ENCODE results near the gene CDH23. TPM values are rescaled to one million over a fixed set of nuclear protein-coding genes. Genes with fewer than 3 reads are reported as not detected.

The CDH23 gene
- total and polyA plus RNA-seq, 2 donors (not counting 1 experiment from before 2014, with no cell fraction given): 0.37 to 0.89 TPM

DNA sequence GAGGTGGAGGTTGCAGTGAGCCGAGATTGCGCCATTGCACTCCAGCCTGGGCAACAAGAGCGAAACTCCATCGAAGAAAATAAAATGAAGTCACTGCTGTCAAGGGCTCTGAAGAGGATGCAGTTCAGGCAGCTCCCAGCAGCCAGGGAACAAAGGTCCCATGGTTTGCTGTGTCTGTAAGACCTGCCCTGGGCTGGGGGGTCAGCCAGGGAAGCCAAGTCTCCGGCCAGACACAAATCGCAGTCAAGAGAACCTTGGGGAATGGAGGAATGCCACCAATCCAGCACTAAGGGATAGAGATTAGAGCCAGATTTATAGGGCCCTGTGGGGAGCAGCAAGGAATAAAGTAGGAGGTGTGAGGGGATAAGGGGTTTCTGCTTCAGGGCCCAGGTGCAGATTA, 405.5 kb downstream of the CDH23 start:
- ATAC-seq (ENCODE audit: low read depth) (no peak), DNase-seq (no peak)
- WGBS (ENCODE audit: insufficient coverage): over 99% methylated on average over 6 of the region's 6 CpGs
- ChIA-PET POLR2A (no interaction called here), CTCF (interaction anchor here (1.0 to 1.9 kb wide), 4 partner anchors 10 to 94 kb away, joined by 3 to 9 read pairs (median 6); partner anchors contain the start of gene VSIR)
- peaks cover 22% of the 10 kb centered on the region for H3K4me1 Mint-ChIP-seq
- Histone ChIP-seq H3K9ac (ENCODE audit: low read length) (no peak overlapping the region), H2AFZ (ENCODE audit: insufficient read depth, low read depth, low read length, poor library complexity, severe bottlenecking) (no peak overlapping the region), H4K20me1 (ENCODE audit: control insufficient read depth, insufficient read depth, low read length, poor library complexity, severe bottlenecking) (no peaks in the 10 kb centered on the region), H3K4me3 (ENCODE audit: control extremely low read depth in 1 of 5, extremely low read depth in 1 of 5, insufficient read depth in 1 of 5, low read depth in 2 of 5, low read length in 4 of 5) (no peak overlapping the region), H3K9me3 (ENCODE audit: control extremely low read depth in 1 of 3, control insufficient read depth in 2 of 3, insufficient read depth in 1 of 3, low read length in 2 of 3) (peaks cover 0 to 6% (median 0%) of the 10 kb centered on the region in 3 donors), H3K4me1 (ENCODE audit: control insufficient read depth in 2 of 2, insufficient read depth in 2 of 2, low read length in 2 of 2) (peaks cover 17 to 31% of the 10 kb centered on the region in 2 donors), H3K27ac (ENCODE audit: low read length in 2 of 2) (no peak overlapping the region), H3K27me3 (replicated peaks in 1 of 4; ENCODE audit: control extremely low read depth in 1 of 4, control insufficient read depth in 3 of 4, insufficient read depth in 4 of 4, low read length in 3 of 4) (no peaks in the 10 kb centered on the region), H3K36me3 (replicated peaks in 1 of 2; ENCODE audit: control extremely low read depth in 1 of 2, control insufficient read depth in 1 of 2, extremely low read depth in 1 of 2, insufficient read depth in 2 of 2, low read length in 1 of 2) (no peaks in the 10 kb centered on the region), H3K79me2 (ENCODE audit: control insufficient read depth, insufficient read depth, low read length) (no peaks in the 10 kb centered on the region), H3K4me2 (replicated peaks; ENCODE audit: low read depth, low read length, poor library complexity, severe bottlenecking) (no peak overlapping the region)
- no peaks in the 10 kb centered on the region for H3K27me3 Mint-ChIP-seq
- H3K27ac Mint-ChIP-seq: no peak overlapping the region
- no peak overlapping the region for H3K4me3 Mint-ChIP-seq
- intact Hi-C loops (cut with micrococcal nuclease): no loop called here
- no peak for TF ChIP-seq EZH2 (IDR thresholded peaks at IDR 0.05; ENCODE audit: borderline replicate concordance, insufficient read depth, low read depth, low read length, poor library complexity, severe bottlenecking)
- TF ChIP-seq, protein P1, sequence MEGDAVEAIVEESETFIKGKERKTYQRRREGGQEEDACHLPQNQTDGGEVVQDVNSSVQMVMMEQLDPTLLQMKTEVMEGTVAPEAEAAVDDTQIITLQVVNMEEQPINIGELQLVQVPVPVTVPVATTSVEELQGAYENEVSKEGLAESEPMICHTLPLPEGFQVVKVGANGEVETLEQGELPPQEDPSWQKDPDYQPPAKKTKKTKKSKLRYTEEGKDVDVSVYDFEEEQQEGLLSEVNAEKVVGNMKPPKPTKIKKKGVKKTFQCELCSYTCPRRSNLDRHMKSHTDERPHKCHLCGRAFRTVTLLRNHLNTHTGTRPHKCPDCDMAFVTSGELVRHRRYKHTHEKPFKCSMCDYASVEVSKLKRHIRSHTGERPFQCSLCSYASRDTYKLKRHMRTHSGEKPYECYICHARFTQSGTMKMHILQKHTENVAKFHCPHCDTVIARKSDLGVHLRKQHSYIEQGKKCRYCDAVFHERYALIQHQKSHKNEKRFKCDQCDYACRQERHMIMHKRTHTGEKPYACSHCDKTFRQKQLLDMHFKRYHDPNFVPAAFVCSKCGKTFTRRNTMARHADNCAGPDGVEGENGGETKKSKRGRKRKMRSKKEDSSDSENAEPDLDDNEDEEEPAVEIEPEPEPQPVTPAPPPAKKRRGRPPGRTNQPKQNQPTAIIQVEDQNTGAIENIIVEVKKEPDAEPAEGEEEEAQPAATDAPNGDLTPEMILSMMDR (IDR thresholded peaks at IDR 0.05): no peak
- no peaks in the 10 kb centered on the region for H3K9me3 Mint-ChIP-seq (ENCODE audit: insufficient read depth)

DNA sequence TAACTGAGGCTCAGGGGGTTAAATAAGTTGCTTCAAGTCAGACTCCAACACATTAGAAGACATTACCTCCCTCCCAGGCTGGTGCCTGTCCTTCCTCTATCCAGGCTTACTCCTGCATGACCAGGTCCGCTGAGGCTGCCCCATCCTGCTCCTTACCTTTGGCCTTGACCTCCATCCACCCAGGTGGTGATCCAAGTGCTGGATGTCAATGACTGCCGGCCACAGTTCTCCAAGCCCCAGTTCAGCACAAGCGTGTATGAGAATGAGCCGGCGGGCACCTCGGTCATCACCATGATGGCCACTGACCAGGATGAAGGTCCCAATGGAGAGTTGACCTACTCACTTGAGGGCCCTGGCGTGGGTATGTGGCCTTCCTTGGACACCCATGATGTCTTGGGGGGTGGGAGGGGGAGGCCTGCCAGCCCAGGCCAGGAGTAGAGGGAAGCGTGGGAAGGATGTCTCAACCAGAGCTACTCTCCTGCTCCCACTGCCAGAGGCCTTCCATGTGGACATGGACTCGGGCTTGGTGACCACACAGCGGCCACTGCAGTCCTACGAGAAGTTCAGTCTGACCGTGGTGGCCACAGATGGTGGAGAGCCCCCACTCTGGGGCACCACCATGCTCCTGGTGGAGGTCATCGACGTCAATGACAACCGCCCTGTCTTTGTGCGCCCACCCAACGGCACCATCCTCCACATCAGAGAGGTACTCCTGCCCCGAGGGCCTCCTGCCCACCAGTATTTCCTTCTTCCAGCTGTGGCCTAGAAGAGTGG, 406.2 kb downstream of the CDH23 start:
- Mint-ChIP-seq H3K27ac (peak overlapping the region; percentile 26), H3K9me3 (ENCODE audit: insufficient read depth) (no peaks in the 10 kb centered on the region), H3K27me3 (peaks cover under 1% of the 10 kb centered on the region), H3K4me1 (peaks cover 16% of the 10 kb centered on the region), H3K4me3 (no peak overlapping the region)
- Histone ChIP-seq H3K4me1 (ENCODE audit: control insufficient read depth in 2 of 2, insufficient read depth in 2 of 2, low read length in 2 of 2) (peaks cover 10 to 24% of the 10 kb centered on the region in 2 donors), H3K4me3 (ENCODE audit: control extremely low read depth in 1 of 5, extremely low read depth in 1 of 5, insufficient read depth in 1 of 5, low read depth in 2 of 5, low read length in 4 of 5) (no peak overlapping the region), H3K27ac (ENCODE audit: low read length in 2 of 2) (no peak overlapping the region), H2AFZ (ENCODE audit: insufficient read depth, low read depth, low read length, poor library complexity, severe bottlenecking) (no peak overlapping the region), H3K9me3 (ENCODE audit: control extremely low read depth in 1 of 3, control insufficient read depth in 2 of 3, insufficient read depth in 1 of 3, low read length in 2 of 3) (peaks cover 0 to 6% (median 0%) of the 10 kb centered on the region in 3 donors), H3K36me3 (replicated peaks in 1 of 2; ENCODE audit: control extremely low read depth in 1 of 2, control insufficient read depth in 1 of 2, extremely low read depth in 1 of 2, insufficient read depth in 2 of 2, low read length in 1 of 2) (no peaks in the 10 kb centered on the region), H3K4me2 (replicated peaks; ENCODE audit: low read depth, low read length, poor library complexity, severe bottlenecking) (no peak overlapping the region), H3K27me3 (replicated peaks in 1 of 4; ENCODE audit: control extremely low read depth in 1 of 4, control insufficient read depth in 3 of 4, insufficient read depth in 4 of 4, low read length in 3 of 4) (no peaks in the 10 kb centered on the region), H3K79me2 (ENCODE audit: control insufficient read depth, insufficient read depth, low read length) (no peaks in the 10 kb centered on the region), H4K20me1 (ENCODE audit: control insufficient read depth, insufficient read depth, low read length, poor library complexity, severe bottlenecking) (no peaks in the 10 kb centered on the region), H3K9ac (ENCODE audit: low read length) (no peak overlapping the region)
- no peak for TF ChIP-seq EZH2 (IDR thresholded peaks at IDR 0.05; ENCODE audit: borderline replicate concordance, insufficient read depth, low read depth, low read length, poor library complexity, severe bottlenecking)
- TF ChIP-seq, protein P1 (IDR thresholded peaks at IDR 0.05): no peak
- CTCF ChIA-PET: no interaction called here
- DNase-seq (no peak), ATAC-seq (ENCODE audit: low read depth) (no peak)
- intact Hi-C loops (cut with micrococcal nuclease): no loop called here
- POLR2A ChIA-PET: interaction anchor here (0.5 kb wide), 1 partner anchor 29 kb away, joined by 3 read pairs; the partner anchor contains the start of gene VSIR
- 94% methylated on average over 15 of the region's 18 CpGs for WGBS (ENCODE audit: insufficient coverage)
